ENCODE results near the gene SLC38A10. TPM values are rescaled to one million over a fixed set of nuclear protein-coding genes. Genes with fewer than 3 reads are reported as not detected.

The SLC38A10 gene
- total and polyA plus RNA-seq, 4 experiments from 2014 or later = 49.0 to 113 (median 90.7) TPM

DNA sequence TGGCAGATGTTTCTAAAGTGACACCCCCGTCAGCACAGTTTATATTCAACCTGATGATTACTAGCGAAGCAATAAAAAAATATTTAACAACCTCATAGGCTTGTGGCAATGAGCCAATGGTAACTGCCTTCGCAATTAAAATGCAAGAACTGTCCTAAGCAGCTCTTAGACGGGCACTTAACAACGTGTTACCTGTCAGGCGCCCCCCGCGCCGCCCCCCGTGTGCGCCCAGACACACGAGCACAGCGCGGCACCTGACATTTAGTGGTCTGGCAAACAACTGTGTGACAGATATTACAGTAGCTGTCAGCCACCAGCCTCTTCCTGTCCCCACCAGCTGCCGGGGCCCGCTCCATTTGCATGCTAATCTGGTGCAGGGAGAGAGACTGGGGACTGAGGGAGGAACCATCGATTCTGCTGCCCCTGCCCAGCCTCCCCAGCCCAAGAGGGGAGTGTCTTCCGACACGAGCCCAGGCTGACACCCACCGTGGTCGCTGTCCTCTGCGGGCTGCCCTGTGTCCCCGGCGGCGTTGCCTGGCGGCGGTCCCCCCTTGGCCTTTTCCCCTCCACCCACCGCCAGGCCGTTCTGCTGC, 43.3 kb downstream of the SLC38A10 start:
- ChIA-PET POLR2A (ENCODE audit: partially characterized antibody) (no interaction called here), CTCF (ENCODE audit: partially characterized antibody) (interaction anchor here (1.8 kb wide), 1 partner anchor 44 kb away, joined by 9 read pairs; the partner anchor contains the start of gene SLC38A10)
- intact Hi-C loops (cut with micrococcal nuclease) = loop anchor here (5.0 kb wide), 1 partner anchor 285 kb away; no protein-coding TSS in a partner anchor
- H3K9me3 Mint-ChIP-seq = peaks cover 0 to 1% (median 0%) of the 10 kb centered on the region in 8 donors
- H3K27me3 Mint-ChIP-seq = no peaks in the 10 kb centered on the region
- no peak overlapping the region for H3K27ac Mint-ChIP-seq
- H3K9me3 ChIP-seq (ENCODE audit: control insufficient read depth in 1 of 2, low read length in 2 of 2) = no peaks in the 10 kb centered on the region
- H3K36me3 Mint-ChIP-seq = peaks cover 11 to 23% of the 10 kb centered on the region in 2 donors
- H3K36me3 ChIP-seq (ENCODE audit: insufficient read depth, low read length) = peaks cover 28% of the 10 kb centered on the region
- DNase-seq = no peak
- H3K4me1 ChIP-seq (ENCODE audit: insufficient read depth, low read length) = no peaks in the 10 kb centered on the region
- H3K27me3 ChIP-seq (ENCODE audit: insufficient read depth, low read length) = no peaks in the 10 kb centered on the region
- H3K27ac ChIP-seq (ENCODE audit: low read depth, low read length) = no peak overlapping the region
- no peak overlapping the region for H3K4me3 ChIP-seq (ENCODE audit: low read length in 2 of 2)
- H3K4me1 Mint-ChIP-seq = peaks cover 8 to 11% (median 8%) of the 10 kb centered on the region in 4 donors
- no peak overlapping the region for H3K4me3 Mint-ChIP-seq

GRCh38 chr17:81251094-81251708, 43.9 kb downstream of the SLC38A10 start:
- no peaks in the 10 kb centered on the region for H3K27me3 Mint-ChIP-seq
- Histone ChIP-seq H3K27ac (ENCODE audit: low read depth, low read length) (no peak overlapping the region), H3K9me3 (ENCODE audit: control insufficient read depth in 1 of 2, low read length in 2 of 2) (no peaks in the 10 kb centered on the region), H3K4me1 (ENCODE audit: insufficient read depth, low read length) (no peaks in the 10 kb centered on the region), H3K4me3 (ENCODE audit: low read length in 2 of 2) (no peak overlapping the region), H3K27me3 (ENCODE audit: insufficient read depth, low read length) (no peaks in the 10 kb centered on the region), H3K36me3 (ENCODE audit: insufficient read depth, low read length) (peaks cover 28% of the 10 kb centered on the region)
- no peak overlapping the region for H3K4me3 Mint-ChIP-seq
- peaks cover 8 to 11% (median 9%) of the 10 kb centered on the region in 4 donors for H3K4me1 Mint-ChIP-seq
- H3K36me3 Mint-ChIP-seq = peaks cover 11 to 23% of the 10 kb centered on the region in 2 donors
- no peak overlapping the region for H3K27ac Mint-ChIP-seq
- POLR2A ChIA-PET (ENCODE audit: partially characterized antibody) = interaction anchor here (1.5 kb wide), 1 partner anchor 233 kb away, joined by 4 read pairs; no protein-coding TSS in a partner anchor
- CTCF ChIA-PET (ENCODE audit: partially characterized antibody) = interaction anchor here (0.9 kb wide), 1 partner anchor 350 kb away, joined by 3 read pairs; no protein-coding TSS in a partner anchor
- peaks cover 0 to 1% (median 0%) of the 10 kb centered on the region in 8 donors for H3K9me3 Mint-ChIP-seq
- intact Hi-C loops (cut with micrococcal nuclease) = loop anchor here (5.0 kb wide), 1 partner anchor 286 kb away; no protein-coding TSS in a partner anchor
- DNase-seq = no peak

GRCh38 chr17:81250286-81251093, 44.6 kb downstream of the SLC38A10 start:
- no peak for DNase-seq
- ChIA-PET POLR2A (ENCODE audit: partially characterized antibody) (interaction anchor here (1.0 to 1.5 kb wide), 2 partner anchors 234 to 259 kb away, joined by 3 to 4 read pairs; no protein-coding TSS in a partner anchor), CTCF (ENCODE audit: partially characterized antibody) (interaction anchor here (0.9 kb wide), 1 partner anchor 351 kb away, joined by 3 read pairs; no protein-coding TSS in a partner anchor)
- no peak overlapping the region for H3K27ac ChIP-seq (ENCODE audit: low read depth, low read length)
- Mint-ChIP-seq H3K4me1 (peaks cover 8 to 11% (median 9%) of the 10 kb centered on the region in 4 donors), H3K9me3 (peaks cover 0 to 1% (median 0%) of the 10 kb centered on the region in 8 donors), H3K27ac (no peak overlapping the region), H3K36me3 (peaks cover 11 to 23% of the 10 kb centered on the region in 2 donors), H3K4me3 (no peak overlapping the region), H3K27me3 (no peaks in the 10 kb centered on the region)
- H3K4me3 ChIP-seq (ENCODE audit: low read length in 2 of 2) = no peak overlapping the region
- no peaks in the 10 kb centered on the region for H3K27me3 ChIP-seq (ENCODE audit: insufficient read depth, low read length)
- no peaks in the 10 kb centered on the region for H3K9me3 ChIP-seq (ENCODE audit: control insufficient read depth in 1 of 2, low read length in 2 of 2)
- intact Hi-C loops (cut with micrococcal nuclease) = loop anchor here (5.0 kb wide), 1 partner anchor 287 kb away; no protein-coding TSS in a partner anchor
- peaks cover 28% of the 10 kb centered on the region for H3K36me3 ChIP-seq (ENCODE audit: insufficient read depth, low read length)
- H3K4me1 ChIP-seq (ENCODE audit: insufficient read depth, low read length) = no peaks in the 10 kb centered on the region

- intact Hi-C loops (cut with micrococcal nuclease) = loop anchor here (5.0 kb wide), 1 partner anchor 288 kb away; no protein-coding TSS in a partner anchor
- no peak overlapping the region for H3K4me3 Mint-ChIP-seq
- no peaks in the 10 kb centered on the region for H3K4me1 ChIP-seq (ENCODE audit: insufficient read depth, low read length)
- no peaks in the 10 kb centered on the region for H3K27me3 ChIP-seq (ENCODE audit: insufficient read depth, low read length)
- POLR2A ChIA-PET (ENCODE audit: partially characterized antibody) = interaction anchor here (1.0 to 1.5 kb wide), 2 partner anchors 235 to 260 kb away, joined by 3 to 4 read pairs; no protein-coding TSS in a partner anchor
- peaks cover 0 to 1% (median 0%) of the 10 kb centered on the region in 8 donors for H3K9me3 Mint-ChIP-seq
- H3K36me3 Mint-ChIP-seq = peaks cover 11 to 23% of the 10 kb centered on the region in 2 donors
- no peak overlapping the region for H3K27ac ChIP-seq (ENCODE audit: low read depth, low read length)
- H3K4me3 ChIP-seq (ENCODE audit: low read length in 2 of 2) = no peak overlapping the region
- no peak for DNase-seq
- H3K4me1 Mint-ChIP-seq = peaks cover 8 to 17% (median 10%) of the 10 kb centered on the region in 4 donors
- CTCF ChIA-PET (ENCODE audit: partially characterized antibody) = interaction anchor here (0.5 kb wide), 1 partner anchor 412 kb away, joined by 3 read pairs; no protein-coding TSS in a partner anchor
- no peaks in the 10 kb centered on the region for H3K9me3 ChIP-seq (ENCODE audit: control insufficient read depth in 1 of 2, low read length in 2 of 2)
- no peaks in the 10 kb centered on the region for H3K27me3 Mint-ChIP-seq
- H3K27ac Mint-ChIP-seq = no peak overlapping the region
- H3K36me3 ChIP-seq (ENCODE audit: insufficient read depth, low read length) = peaks cover 28% of the 10 kb centered on the region
Observed at GRCh38 chr17:81249223-81250040, 45.7 kb downstream of the SLC38A10 start.

GRCh38 chr17:81248649-81249048, 46.5 kb downstream of the SLC38A10 start:
- Histone ChIP-seq H3K36me3 (ENCODE audit: insufficient read depth, low read length) (peaks cover 28% of the 10 kb centered on the region), H3K27me3 (ENCODE audit: insufficient read depth, low read length) (no peaks in the 10 kb centered on the region), H3K4me3 (ENCODE audit: low read length in 2 of 2) (no peak overlapping the region), H3K9me3 (ENCODE audit: control insufficient read depth in 1 of 2, low read length in 2 of 2) (no peaks in the 10 kb centered on the region), H3K4me1 (ENCODE audit: insufficient read depth, low read length) (no peaks in the 10 kb centered on the region), H3K27ac (ENCODE audit: low read depth, low read length) (no peak overlapping the region)
- ChIA-PET POLR2A (ENCODE audit: partially characterized antibody) (no interaction called here), CTCF (ENCODE audit: partially characterized antibody) (no interaction called here)
- Mint-ChIP-seq H3K27ac (no peak overlapping the region), H3K27me3 (no peaks in the 10 kb centered on the region), H3K4me1 (peaks cover 5 to 17% (median 6%) of the 10 kb centered on the region in 4 donors), H3K9me3 (peaks cover 0 to 1% (median 0%) of the 10 kb centered on the region in 8 donors), H3K4me3 (no peak overlapping the region), H3K36me3 (peaks cover 11 to 21% of the 10 kb centered on the region in 2 donors)
- intact Hi-C loops (cut with micrococcal nuclease) = no loop called here
- DNase-seq = no peak

- no peak overlapping the region for H3K27ac ChIP-seq (ENCODE audit: low read depth, low read length)
- no peak overlapping the region for H3K4me3 Mint-ChIP-seq
- no peak overlapping the region for H3K4me3 ChIP-seq (ENCODE audit: low read length in 2 of 2)
- CTCF ChIA-PET (ENCODE audit: partially characterized antibody) = interaction anchor here (0.7 to 0.9 kb wide), 2 partner anchors 14 to 38 kb away, joined by 3 to 4 read pairs; no protein-coding TSS in a partner anchor
- intact Hi-C loops (cut with micrococcal nuclease) = no loop called here
- H3K36me3 Mint-ChIP-seq = peaks cover 6 to 12% of the 10 kb centered on the region in 2 donors
- no peaks in the 10 kb centered on the region for H3K9me3 ChIP-seq (ENCODE audit: control insufficient read depth in 1 of 2, low read length in 2 of 2)
- POLR2A ChIA-PET (ENCODE audit: partially characterized antibody) = interaction anchor here (0.6 kb wide), 1 partner anchor 237 kb away, joined by 3 read pairs; no protein-coding TSS in a partner anchor
- H3K36me3 ChIP-seq (ENCODE audit: insufficient read depth, low read length) = peaks cover 23% of the 10 kb centered on the region
- DNase-seq = no peak
- no peaks in the 10 kb centered on the region for H3K27me3 ChIP-seq (ENCODE audit: insufficient read depth, low read length)
- H3K4me1 Mint-ChIP-seq = peaks cover 0 to 12% (median 0%) of the 10 kb centered on the region in 4 donors
- H3K27ac Mint-ChIP-seq = no peak overlapping the region
- H3K27me3 Mint-ChIP-seq = no peaks in the 10 kb centered on the region
- H3K4me1 ChIP-seq (ENCODE audit: insufficient read depth, low read length) = no peaks in the 10 kb centered on the region
- peaks cover 0 to 1% (median 0%) of the 10 kb centered on the region in 8 donors for H3K9me3 Mint-ChIP-seq
Observed at GRCh38 chr17:81247339-81247990, 47.6 kb downstream of the SLC38A10 start.
